ENCODE data around the gene ZFPL1.
A peak's percentile ranks its signal among the peaks of the same experiment; 100 is the strongest.

Gene ZFPL1

DNA sequence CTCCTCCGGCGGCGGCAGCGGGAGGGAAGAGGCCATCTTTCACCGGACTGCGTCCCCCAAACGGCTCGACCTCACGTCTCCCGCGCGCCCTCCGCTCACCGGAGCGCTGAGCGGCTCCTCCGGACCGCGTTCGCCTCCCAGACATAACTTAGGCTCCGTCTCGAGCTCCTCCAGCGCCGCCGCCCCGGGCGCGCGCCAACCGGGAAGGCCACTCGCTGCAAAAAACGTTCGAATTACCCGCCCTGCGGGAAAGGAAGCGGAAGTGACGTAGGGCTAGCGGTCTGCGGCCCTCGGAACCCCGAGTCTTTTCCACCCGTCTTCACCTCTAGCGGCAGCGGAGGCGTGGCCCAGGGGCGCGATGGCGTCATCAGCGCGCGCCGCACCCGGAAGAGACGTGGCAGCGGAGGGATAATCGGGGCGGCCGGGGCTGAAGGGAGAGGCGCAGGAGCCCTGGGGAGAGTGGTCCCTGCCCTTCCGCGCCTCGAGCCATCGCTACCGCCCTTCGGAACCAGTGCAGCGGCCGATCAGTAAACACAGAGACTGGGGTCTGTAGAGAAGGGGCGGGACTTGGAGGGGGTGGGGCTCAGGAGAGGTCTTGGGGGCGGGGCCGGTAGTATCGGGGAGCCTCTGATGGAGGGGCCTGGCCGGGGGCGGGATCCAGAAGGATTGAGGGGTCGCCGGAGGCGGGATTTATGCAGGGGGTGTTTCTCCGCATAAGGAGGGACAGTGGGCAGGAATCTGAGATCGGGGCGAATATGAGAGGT lies at the start of gene ZFPL1, which contains the start of gene CDCA5:
Gene ZFPL1, plus strand, starts transcription at position 389 of the 764 bp plus-strand sequence. CDS start 477 bp downstream, outside the sequence.
Gene CDCA5, minus strand, starts transcription at position 207 of the 764 bp plus-strand sequence. Its CDS starts 62 bp downstream, at position 145.
- peak; percentile 93 for DNase-seq

DNA sequence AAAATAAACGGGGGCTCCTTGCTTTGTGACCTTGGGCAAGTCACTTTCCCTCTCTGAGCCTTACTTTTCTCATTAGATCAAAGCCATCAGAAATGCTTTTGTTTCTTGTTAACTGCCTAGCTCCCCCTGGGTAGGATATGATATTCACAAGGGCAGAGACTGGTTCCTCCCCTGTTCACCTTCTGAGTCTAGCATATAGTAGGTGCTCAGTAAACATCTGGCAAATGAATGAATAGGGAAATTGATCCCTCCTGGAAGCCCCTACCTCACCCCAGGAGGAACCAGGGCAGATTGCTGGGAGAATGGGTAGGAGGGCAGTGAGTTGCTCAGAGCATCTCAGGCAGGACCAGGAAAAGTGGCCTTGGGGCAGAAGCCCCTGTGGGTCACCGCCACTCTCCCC lies 49.6 kb upstream of the ZFPL1 start:
- DNase-seq, result no peak

DNA sequence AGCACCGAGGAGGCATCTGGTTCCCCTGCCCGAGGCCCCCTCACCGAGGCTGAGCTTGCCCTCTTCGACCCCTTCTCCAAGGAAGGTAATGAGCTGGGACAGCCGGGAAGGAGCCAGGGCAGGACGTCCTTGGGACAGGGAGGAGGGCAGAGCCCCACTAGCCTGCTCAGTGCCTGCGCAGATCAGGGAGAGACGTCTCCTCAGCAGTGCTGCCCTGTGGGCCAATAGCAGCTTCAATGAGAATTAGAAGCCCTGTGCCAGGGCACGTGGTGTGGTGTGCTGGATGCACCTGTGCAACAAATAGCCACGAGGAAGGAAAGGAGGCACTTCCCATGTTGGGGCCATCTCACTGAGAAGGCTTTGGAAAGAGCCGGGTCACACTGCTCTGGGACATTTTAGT lies 48.4 kb upstream of the ZFPL1 start:
- no peak for DNase-seq

DNA sequence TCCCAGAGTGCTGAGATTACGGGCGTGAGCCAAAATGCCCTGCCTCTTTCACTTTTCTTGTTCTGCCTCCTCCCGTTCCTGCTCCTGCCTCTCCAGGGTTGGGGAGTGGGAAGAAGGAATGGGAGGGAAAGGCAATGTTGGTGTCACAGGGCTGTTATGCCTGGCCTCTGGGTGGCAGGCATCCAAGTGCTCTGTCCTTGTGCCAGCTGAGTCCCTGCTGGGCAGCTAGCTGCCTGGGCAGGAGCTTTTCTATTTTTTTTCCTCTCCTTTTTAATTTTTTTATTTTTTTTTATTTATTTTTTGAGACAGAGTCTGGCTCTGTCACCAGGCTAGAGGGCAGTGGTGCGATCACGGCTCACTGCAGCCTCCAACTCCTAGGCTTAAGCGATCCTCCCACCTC lies 47.1 kb upstream of the ZFPL1 start:
- DNase-seq, result no peak

DNA sequence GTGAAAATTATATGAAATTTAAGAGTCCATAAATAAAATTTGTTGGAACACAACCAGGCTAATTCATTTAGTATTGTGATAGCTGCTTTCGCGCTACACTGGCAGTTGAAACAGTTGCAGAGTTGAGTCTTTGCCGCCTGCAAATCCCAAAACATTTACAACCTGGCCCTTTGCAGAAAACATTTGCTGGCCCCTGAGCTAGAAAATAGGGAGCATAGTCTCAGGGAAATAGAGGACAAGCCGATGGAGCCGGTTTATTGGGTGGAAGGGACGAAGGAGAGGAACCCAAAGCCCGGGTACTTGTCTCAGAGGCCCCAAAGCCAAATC lies 43.5 kb upstream of the ZFPL1 start:
- no peak for DNase-seq

DNA sequence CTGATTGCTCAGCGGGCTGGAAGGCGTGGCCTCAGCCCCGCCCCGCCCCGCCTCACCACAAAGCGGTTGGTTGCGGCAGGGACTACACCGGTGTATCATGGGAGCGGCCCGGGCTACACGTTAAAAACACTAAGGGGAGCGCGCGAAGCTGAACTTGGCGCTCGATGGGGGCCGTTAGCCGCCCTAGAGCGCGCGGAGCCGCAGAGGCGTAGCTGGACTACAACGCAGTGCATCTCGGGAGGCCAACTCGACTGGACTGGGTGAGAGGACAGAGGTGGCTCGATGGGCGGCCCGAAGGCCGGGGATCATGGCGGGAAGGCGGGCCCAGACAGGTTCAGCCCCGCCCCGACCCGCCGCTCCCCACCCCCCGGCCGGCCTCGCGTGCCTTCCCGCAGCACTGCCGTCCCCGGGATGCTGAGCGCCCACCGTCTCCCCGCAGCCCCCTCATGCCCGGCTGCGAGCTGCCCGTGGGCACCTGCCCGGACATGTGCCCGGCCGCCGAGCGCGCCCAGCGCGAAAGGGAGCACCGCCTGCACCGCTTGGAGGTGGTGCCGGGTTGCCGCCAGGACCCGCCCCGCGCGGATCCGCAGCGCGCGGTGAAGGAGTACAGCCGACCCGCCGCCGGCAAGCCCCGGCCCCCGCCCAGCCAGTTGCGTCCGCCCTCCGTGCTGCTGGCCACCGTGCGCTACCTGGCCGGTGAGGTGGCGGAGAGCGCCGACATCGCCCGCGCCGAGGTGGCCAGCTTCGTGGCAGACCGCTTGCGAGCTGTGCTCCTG lies 43.0 kb upstream of the ZFPL1 start, which contains the start of gene SAC3D1:
Gene SAC3D1, plus strand, starts transcription at position 364 of the 776 bp plus-strand sequence. Its CDS starts 83 bp downstream, at position 447.
- peak; percentile 93 for DNase-seq

DNA sequence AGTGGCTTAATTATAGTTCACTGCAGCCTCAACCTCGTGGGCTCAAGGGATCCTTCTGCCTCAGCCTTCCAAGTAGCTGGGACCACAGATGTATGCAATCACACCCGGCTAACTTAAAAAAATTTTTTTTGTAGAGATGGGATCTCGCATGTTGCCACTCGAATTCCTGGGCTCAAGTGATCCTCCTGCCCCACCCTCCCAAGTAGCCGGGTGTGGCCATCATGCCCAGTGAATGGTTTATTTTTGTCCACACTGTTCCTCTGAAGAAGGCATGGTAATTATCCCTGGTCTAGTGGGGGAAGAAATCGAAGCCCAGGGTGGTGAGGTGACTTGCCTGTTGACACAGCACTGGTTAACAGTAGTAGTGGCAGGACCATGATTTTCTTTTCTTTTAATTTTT lies 41.1 kb upstream of the ZFPL1 start:
- DNase-seq, result no peak

DNA sequence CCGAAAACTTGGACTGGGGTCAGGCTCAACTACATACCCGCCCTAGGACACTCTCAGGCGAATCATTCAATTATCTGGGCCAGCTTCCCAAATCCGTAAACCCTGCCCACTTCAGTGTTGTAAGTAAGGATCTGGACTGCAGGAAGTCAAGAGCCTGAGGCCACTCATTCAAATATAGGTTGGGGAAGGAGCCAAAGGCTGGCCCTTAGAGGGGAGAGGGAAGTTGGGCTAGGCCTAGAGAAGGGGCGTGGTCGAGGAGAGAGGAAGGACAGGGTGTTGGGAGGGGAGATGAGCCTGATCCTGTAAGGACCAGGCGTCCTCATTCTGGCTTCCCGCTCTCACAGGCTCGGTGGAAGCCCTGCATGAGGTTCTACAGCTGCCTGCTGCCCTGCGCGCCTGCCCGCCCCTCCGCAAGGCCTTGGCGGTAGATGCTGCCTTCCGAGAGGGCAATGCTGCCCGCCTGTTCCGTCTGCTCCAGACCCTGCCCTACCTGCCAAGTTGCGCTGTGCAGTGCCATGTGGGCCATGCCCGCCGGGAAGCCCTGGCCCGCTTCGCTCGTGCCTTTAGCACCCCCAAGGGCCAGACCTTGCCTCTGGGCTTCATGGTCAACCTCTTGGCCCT lies 40.0 kb upstream of the ZFPL1 start:
- no peak for DNase-seq

DNA sequence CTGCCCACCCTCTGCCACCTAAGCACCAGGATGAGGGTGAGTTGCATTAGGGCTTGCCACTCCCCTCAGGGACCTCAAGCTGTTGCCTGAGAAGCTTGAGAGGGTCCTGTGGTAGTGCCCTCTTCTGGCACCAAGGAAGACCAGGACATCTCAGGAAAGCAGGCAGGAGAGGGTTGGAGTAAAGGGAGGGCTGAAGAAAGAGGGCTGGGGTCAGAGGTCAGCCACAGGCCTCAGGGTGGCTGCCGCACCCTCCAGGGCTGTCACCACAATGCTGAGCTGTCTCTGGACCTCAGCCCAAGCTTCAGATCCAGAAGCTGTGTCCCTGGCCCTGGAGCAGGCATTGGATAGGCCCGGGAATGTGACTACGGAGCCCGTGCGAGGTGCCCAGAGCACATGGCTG lies 39.0 kb upstream of the ZFPL1 start:
- no peak for DNase-seq

DNA sequence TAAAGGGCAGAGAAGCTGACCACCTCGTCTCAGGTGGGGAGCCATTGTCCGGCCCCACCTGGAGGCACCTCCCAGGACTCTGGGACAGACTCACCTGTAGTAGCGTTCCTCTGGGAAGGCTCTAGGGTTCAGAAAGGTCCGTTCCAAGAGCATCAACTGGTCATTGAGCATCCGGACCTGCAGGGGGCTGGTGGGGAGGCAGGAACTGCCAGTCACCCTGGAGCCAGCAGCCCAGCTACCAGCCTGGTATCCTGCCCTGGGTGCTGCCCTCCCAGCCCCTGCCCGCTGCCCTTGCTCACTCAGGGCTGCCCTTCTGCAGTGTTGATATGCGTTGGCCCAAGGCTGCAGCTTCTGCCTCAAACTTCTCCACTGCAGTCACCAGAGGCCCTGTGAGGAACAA lies 38.3 kb upstream of the ZFPL1 start:
- DNase-seq, result no peak

DNA sequence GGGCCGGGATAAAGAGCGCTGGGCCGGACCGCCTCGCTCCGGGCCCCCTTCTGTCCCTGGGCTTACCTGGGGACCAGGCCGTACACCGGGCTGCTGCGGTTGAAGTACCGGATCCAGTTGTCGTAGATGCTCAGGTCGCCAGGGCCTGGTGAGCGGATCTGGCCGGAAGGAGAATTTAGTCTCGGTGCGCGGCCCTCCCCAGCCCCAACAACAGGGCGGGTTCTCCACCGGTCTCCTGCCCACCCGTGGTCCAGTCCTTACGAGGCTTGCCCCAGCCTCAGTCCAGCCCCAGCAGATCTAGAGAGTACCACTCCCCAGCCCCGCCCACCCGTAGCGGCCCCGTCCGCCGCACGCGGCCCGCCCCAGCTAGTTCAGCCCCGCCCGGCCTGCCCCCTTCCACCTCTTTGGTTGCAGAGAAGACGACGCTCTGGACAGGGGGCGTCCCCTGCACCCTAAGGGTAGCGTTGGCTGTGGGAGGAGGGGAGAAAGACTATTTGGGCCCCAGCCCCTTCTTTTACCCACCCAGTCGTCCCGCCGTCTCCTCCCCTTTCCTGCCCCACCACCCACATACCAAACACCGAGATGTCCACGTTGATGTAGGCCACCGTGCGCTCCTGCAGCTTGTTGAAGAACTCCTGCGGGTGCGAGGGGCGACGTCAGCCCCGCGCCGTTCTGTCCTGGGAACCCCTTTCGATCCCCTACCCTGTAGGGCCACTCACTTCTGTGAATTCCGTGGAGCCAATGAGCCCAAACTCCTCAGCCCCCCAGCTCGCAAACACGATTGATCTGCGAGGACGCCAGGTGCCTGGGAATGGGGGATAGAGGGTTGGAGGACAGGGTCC lies 36.2 kb upstream of the ZFPL1 start:
- no peak for DNase-seq

DNA sequence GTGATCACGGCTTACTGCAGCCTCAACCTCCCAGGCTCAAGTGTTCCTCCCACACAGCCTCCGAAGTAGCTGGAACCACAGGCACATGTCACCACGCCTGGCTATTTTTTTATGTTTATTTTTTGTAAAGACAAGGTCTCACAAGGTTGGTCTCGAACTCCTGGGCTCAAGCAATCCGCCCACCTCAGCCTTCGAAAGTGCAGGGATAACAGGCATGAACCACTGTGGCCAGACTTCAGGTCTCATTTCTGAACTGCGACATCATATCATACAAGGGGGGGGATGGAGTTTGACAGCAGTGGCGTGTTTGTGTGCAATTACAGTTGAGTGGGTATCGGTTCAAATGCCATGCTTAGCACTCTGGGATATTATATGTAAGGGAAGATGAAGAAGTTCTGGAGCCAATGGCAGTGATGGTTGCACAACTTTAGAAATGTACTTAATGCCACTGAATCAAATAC lies 32.6 kb upstream of the ZFPL1 start:
- no peak for DNase-seq

DNA sequence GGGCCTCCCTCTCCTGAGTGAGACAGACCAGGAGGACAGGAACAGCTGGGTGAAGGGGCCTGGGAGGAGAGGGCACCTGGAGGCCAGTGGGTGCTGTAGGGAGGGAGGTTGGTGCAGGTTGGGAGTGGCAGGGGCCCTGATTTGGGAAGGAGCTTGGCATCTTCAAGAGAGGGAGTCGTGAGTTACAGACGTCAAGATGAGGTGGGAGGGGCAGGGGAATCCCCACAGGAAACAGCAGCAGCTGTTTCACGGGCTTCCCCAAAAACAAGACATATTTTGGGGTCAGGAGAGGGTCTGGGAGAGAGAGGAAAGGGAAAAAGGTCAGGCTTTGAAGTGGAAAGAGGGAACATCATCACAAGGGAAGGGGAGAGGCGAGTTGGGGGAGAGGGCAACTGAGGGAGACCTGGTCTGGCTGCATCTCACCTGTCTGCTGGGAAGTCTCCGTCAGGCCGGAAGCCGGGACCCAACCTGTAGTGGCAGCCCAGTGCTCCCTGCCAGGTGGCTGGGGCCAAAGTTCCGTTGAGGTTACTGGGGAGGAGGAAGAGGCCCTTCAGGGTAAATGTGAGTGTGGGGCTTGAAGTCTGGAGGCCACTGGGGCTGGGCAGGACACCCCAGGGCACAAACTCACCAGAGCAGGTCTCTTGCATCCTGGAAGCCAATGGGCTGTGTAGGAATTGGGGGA lies 30.1 kb upstream of the ZFPL1 start:
- no peak for DNase-seq

DNA sequence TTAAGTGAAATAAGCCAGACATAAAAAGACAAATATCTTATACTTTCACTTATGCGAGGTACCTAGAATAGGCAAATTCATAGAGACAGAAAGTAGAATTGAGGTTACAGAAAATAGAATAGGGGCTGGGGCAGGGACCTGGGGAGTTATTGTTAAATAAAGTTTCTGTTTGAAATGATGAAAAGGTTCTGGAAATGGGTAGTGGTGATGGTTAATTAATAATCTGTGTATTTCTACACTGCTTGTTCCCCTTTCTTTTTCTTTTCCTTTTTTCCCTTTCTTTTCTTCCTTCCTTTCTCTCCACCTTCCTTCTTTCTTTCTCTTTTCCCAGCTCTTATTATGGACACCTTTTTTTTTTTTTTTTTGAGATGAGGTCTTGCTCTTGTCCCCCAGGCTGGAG lies 28.5 kb upstream of the ZFPL1 start:
- no peak for DNase-seq

DNA sequence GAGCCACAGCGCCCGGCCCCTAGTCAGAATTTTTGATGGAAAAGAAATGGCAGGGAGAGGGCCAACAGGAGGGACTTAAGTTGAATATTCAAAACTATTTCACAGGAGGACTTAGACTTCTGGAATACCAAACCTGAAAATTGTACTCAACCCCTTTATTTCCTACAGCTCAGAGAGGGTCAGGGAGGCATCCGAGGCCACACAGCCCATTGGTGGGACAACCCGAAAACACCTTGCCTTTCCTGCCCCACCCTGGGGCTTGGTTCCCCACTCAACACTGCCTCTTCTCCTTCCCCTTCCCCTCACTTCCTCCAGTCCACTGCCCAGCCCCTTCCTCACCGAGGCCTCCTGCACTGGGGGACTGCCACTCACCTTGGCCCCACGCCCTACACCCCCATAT lies 27.0 kb upstream of the ZFPL1 start:
- no peak for DNase-seq

DNA sequence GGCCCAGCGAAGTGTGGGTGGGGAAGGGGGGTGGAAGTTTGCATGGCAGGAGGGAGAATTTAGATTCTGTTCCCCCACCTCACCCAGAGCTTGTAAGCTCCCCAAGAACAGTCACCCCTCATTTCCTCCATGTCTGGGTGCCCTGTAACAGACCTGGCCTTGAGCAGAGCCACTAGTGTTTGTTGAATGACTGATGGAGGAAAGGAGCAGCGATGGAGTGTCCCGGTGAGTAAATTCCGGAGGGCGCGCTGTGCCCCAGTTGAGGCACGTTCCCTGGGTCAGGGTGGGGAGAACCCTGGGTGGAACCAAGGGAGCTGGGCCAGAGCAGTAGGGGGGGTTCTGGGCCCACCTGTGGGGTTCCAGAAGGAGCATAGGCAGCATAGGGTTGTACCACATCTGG lies 26.5 kb upstream of the ZFPL1 start:
- DNase-seq, result no peak

DNA sequence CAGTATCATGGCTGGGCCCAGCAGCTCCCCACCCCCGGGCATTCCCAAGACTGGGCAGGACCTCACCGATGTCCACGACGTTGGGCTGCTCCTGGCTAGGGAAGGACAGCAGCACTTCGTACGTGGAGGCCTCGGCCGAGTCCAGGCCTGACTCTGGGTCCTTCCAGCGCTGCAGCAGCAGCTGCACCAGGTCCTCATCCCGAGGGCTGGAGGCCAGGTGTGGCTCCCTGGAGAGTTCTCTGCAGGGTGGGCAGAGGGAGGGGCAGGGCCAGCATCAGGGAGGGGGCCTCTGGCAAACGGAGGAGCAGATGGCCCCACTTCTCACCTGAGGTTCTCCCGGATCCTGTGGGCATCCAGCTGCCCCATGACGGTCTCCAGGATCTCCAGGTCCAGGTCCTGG lies 26.0 kb upstream of the ZFPL1 start:
- DNase-seq, result no peak

DNA sequence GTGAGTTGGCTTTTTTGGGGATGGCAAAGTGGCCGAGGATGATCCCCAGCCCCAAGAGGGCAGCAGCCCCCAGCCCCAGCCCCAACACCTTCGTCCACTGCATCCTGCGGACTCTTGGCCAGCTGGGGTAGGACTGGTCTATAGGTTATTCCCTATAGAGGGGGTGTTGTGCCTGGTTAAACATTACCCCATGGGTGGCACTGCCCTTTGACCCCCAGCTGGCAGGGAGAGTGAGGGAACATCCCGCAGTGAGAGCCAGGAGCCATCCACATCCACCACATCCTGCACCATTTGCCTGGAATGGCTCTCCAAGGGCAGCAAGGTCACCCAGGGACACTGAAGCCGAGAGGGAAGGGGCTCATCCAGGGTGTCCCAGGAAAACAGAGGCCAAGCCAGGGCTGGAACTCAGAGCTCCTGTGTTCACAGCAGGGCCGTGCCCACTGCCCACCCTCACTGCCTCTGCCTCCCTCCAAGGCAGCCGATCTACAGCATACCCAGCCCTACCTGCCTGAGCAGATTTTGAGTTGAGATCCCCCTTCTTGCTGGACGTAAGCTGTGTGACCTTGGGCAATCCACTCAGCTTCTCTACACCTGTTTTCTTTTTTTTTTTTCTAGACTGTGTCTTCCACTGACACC lies 25.5 kb upstream of the ZFPL1 start, which contains the start of gene NAALADL1:
Gene NAALADL1, minus strand, starts transcription at position 135 of the 636 bp plus-strand sequence. Its CDS starts 32 bp downstream, at position 103.
- no peak for DNase-seq

DNA sequence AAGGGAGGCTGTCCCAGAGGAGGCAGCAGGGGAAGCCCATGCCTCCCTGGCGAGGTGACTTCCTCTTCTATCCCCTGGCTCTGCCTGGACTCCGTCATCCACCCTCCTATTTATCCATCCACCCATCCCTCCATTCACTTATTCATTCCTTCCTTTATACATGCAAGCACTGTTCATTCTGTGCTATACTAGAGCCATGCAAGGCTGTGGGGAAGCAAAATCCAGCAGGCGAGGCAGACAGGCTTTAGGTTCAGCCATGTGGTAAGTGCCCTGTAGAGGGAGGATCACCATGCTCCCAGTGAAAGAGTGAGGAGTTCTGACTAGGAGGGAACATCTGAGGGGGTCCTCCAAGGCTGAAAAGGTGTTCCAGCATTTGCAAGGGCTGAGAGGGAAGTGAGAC lies 24.5 kb upstream of the ZFPL1 start:
- no peak for DNase-seq

DNA sequence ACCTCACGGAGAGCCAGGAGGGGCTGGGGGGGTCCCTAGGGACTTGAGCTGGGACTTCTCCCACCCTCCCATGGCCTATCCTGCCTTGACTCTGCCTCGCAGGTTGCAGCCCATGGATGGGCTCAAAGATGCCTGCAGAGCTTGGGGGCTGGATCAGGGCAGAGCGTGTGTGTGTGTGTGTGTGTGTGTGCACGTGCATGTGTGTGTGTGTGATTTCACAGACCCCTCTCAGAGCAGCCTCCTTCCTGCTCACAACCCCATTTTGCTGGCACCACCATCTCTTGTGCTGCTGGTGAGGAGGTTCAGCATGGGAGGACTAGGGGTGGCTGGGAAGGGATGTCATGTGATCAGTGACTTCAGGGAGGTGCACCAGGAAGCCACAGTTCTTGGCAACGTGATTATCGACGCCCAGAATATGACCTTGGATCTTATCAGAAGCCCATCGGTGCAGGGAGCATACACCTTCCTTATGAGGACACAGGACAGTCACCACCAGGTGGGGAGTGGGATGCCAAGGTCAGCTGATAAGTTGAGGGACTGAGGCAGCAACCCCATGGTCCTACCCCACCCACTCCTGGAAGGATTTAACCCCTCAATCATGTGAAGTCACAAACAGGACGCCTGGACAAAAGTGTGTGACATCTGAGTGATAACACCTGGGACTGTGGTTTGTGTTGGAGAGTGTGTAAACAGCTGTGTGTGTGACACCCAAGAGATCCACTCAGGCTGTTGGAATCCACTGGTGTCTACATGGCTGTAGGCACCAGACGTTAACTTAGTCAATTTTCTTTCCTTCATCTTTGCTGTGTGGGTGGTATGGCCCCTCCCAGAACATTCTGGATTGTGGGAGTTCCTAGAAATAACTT lies 23.8 kb upstream of the ZFPL1 start:
- no peak for DNase-seq

Measured in NCI-H1436 (cell line).